Trophoblast cell (in vitro differentiated cells and primary cell): ENCODE data around the gene INVS. TPM values are rescaled to one million over a fixed set of nuclear protein-coding genes. Genes with fewer than 3 reads are reported as not detected.

Experiments used
- DNase-seq, 2 donors: peaks; one replicate each; pipeline ENCODE4 v3.0.0-alpha.2; 2016
- H2AFZ ChIP-seq: 2 replicates; pipeline ENCODE4 v1.6.1; 2013; ENCODE audit warnings: low read length, moderate library complexity, mild to moderate bottlenecking; ENCODE audit not compliant: insufficient read depth, poor library complexity
- H2AK5ac ChIP-seq: 2 replicates; pipeline ENCODE4 v1.6.1; 2013; ENCODE audit warnings: mild to moderate bottlenecking, low read length
- H2BK120ac ChIP-seq: 2 replicates; pipeline ENCODE4 v1.6.1; 2013; ENCODE audit warnings: low read length, mild to moderate bottlenecking, moderate library complexity; ENCODE audit not compliant: insufficient read depth, poor library complexity
- H2BK12ac ChIP-seq: 2 replicates; pipeline ENCODE4 v1.6.1; 2013; ENCODE audit warnings: mild to moderate bottlenecking, low read length, moderate library complexity
- H2BK5ac ChIP-seq: 2 replicates; pipeline ENCODE4 v1.6.1; 2013; ENCODE audit warnings: low read length, low read depth, moderate library complexity, mild to moderate bottlenecking; ENCODE audit not compliant: poor library complexity
- H3K14ac ChIP-seq: 2 replicates; pipeline ENCODE4 v1.6.1; 2013; ENCODE audit warnings: mild to moderate bottlenecking, low read length
- H3K18ac ChIP-seq: 2 replicates; pipeline ENCODE4 v1.6.1; 2013; ENCODE audit warnings: mild to moderate bottlenecking, low read length
- H3K23ac ChIP-seq: 2 replicates; pipeline ENCODE4 v1.6.1; 2013; ENCODE audit warnings: low read length
- H3K27ac ChIP-seq: 2 replicates; pipeline ENCODE4 v1.5.1; 2013; ENCODE audit warnings: low read depth, mild to moderate bottlenecking, inconsistent platforms, low read length, moderate library complexity
- H3K27me3 ChIP-seq: 2 replicates; pipeline ENCODE4 v1.6.1; 2013; ENCODE audit warnings: inconsistent platforms, mild to moderate bottlenecking, low read length, moderate library complexity; ENCODE audit not compliant: insufficient read depth
- H3K36me3 ChIP-seq, 2 experiments: 1 replicate in 1 of 2; 2 replicates in 1 of 2; pipeline ENCODE4 v1.6.1; 2013; ENCODE audit warnings: low read length in 2 of 2, mild to moderate bottlenecking in 2 of 2, moderate library complexity in 1 of 2; ENCODE audit not compliant: insufficient read depth in 2 of 2, control insufficient read depth in 1 of 2
- H3K4ac ChIP-seq: 2 replicates; pipeline ENCODE4 v1.6.1; 2013; ENCODE audit warnings: low read depth, mild to moderate bottlenecking, low read length, moderate library complexity
- H3K4me1 ChIP-seq, 2 experiments: 1 replicate in 1 of 2; 2 replicates in 1 of 2; pipeline ENCODE4 v1.6.1; 2013; ENCODE audit warnings: low read length in 2 of 2, mild to moderate bottlenecking in 2 of 2, moderate library complexity in 1 of 2; ENCODE audit not compliant: insufficient read depth in 2 of 2, control insufficient read depth in 1 of 2
- H3K4me2 ChIP-seq: 2 replicates; pipeline ENCODE4 v1.6.1; 2013; ENCODE audit warnings: inconsistent platforms, mild to moderate bottlenecking, low read length, moderate library complexity
- H3K4me3 ChIP-seq: 2 replicates; pipeline ENCODE4 v1.5.1; 2013; ENCODE audit warnings: mild to moderate bottlenecking, low read depth, low read length, inconsistent platforms
- H3K79me1 ChIP-seq: one replicate; pipeline ENCODE4 v1.6.1; 2013; ENCODE audit warnings: low read length
- H3K79me2 ChIP-seq: 2 replicates; pipeline ENCODE4 v1.6.1; 2013; ENCODE audit warnings: low read length, mild to moderate bottlenecking; ENCODE audit not compliant: control insufficient read depth, insufficient read depth, poor library complexity
- H3K9ac ChIP-seq: 2 replicates; pipeline ENCODE4 v1.6.1; 2013; ENCODE audit warnings: mild to moderate bottlenecking, low read length
- H3K9me3 ChIP-seq: 2 replicates; pipeline ENCODE4 v1.6.1; 2013; ENCODE audit warnings: low read depth, mild to moderate bottlenecking, control low read depth, inconsistent platforms, low read length; ENCODE audit not compliant: insufficient read depth
- H4K12ac ChIP-seq: 2 replicates; pipeline ENCODE4 v1.6.1; 2013; ENCODE audit warnings: low read depth, mild to moderate bottlenecking, low read length, moderate library complexity
- H4K8ac ChIP-seq: 2 replicates; pipeline ENCODE4 v1.6.1; 2013; ENCODE audit warnings: low read depth, mild to moderate bottlenecking, low read length, moderate library complexity
- H4K91ac ChIP-seq: one replicate; pipeline ENCODE4 v1.6.1; 2013; ENCODE audit warnings: low read depth, mild to moderate bottlenecking, low read length, moderate library complexity
- WGBS: extraction: QIAGEN DNeasy Blood & Tissue Kit; methylation state at CpG from one replicate; pipeline ENCODE4 v1.1.7; 2013; ENCODE audit warnings: missing lambda C conversion rate; ENCODE audit not compliant: insufficient read length, insufficient coverage; ENCODE audit errors: extremely low coverage; 5-methylcytosine and 5-hydroxymethylcytosine counted together
- polyA plus RNA-seq: library from polyadenylated mRNA; stranded (reverse); fragments of 200-250 nt; gene quantifications from 2 replicates; pipeline ENCODE4 v1.2.3, GENCODE V29; 2013

Gene INVS
- 6.6 and 7.3 TPM in 2 replicates for polyA plus RNA-seq

GRCh38 chr9:100098887-100099721 is at the start of gene INVS, which contains the start of gene ERP44:
Gene INVS (plus strand): TSS chr9:100099243. CDS start chr9:100104522, 5,279 bp downstream.
Gene ERP44 (minus strand): TSS chr9:100099000. CDS start chr9:100098840, 160 bp downstream.
- peak within 1 kb of the TSS; percentile 60 for H3K4me2 ChIP-seq
- H2AK5ac ChIP-seq: no peak within 1 kb of the TSS
- peak within 1 kb of the TSS; percentile 85 for H4K8ac ChIP-seq
- H2BK12ac ChIP-seq: no peak within 1 kb of the TSS
- peaks cover 9% of the 10 kb centered on the region for H3K79me1 ChIP-seq
- H2BK5ac ChIP-seq: peak within 1 kb of the TSS; percentile 41
- peak; percentile 99 for DNase-seq
- peak within 1 kb of the TSS; percentile 78 for H3K9ac ChIP-seq
- peaks cover 0 to 4% of the 10 kb centered on the region in 2 experiments for H3K36me3 ChIP-seq
- peaks cover 9% of the 10 kb centered on the region for H3K79me2 ChIP-seq
- H2AFZ ChIP-seq: peak within 1 kb of the TSS; percentile 75
- H2BK120ac ChIP-seq: peak within 1 kb of the TSS; percentile 49
- no peak within 1 kb of the TSS for H3K23ac ChIP-seq
- peak within 1 kb of the TSS; percentile 93 for H3K4me3 ChIP-seq
- no peaks in the 10 kb centered on the region for H3K4me1 ChIP-seq
- peak within 1 kb of the TSS; percentile 47 for H4K91ac ChIP-seq
- peak within 1 kb of the TSS; percentile 75 for H3K18ac ChIP-seq
- peak within 1 kb of the TSS; percentile 60 for H3K14ac ChIP-seq
- H3K4ac ChIP-seq: peak within 1 kb of the TSS; percentile 18
- no CpG with 5 or more reads among the region's 54 CpGs for WGBS
- peak within 1 kb of the TSS; percentile 24 for H3K27ac ChIP-seq
- peak within 1 kb of the TSS; percentile 81 for H4K12ac ChIP-seq
- no peaks in the 10 kb centered on the region for H3K9me3 ChIP-seq
- no peaks in the 10 kb centered on the region for H3K27me3 ChIP-seq

GRCh38 chr9:100049551-100049950 is 49.5 kb upstream of the INVS start:
- Histone ChIP-seq H3K9ac (no peak overlapping the region), H4K12ac (no peak overlapping the region), H3K14ac (no peak overlapping the region), H3K4ac (no peak overlapping the region), H2BK120ac (no peak overlapping the region), H3K79me2 (no peaks in the 10 kb centered on the region), H4K8ac (no peak overlapping the region), H3K4me1 (no peaks in the 10 kb centered on the region), H3K27me3 (no peaks in the 10 kb centered on the region), H2AFZ (no peak overlapping the region), H2AK5ac (no peak overlapping the region), H3K18ac (no peak overlapping the region), H3K4me2 (no peak overlapping the region), H4K91ac (no peak overlapping the region), H3K23ac (no peak overlapping the region), H2BK12ac (no peak overlapping the region), H2BK5ac (no peak overlapping the region), H3K36me3 (peaks cover 0 to 2% of the 10 kb centered on the region in 2 experiments), H3K27ac (no peak overlapping the region), H3K79me1 (no peaks in the 10 kb centered on the region), H3K4me3 (no peak overlapping the region), H3K9me3 (no peaks in the 10 kb centered on the region)
- DNase-seq: no peak
- no CpG with 5 or more reads among the region's 1 CpG for WGBS

DNA sequence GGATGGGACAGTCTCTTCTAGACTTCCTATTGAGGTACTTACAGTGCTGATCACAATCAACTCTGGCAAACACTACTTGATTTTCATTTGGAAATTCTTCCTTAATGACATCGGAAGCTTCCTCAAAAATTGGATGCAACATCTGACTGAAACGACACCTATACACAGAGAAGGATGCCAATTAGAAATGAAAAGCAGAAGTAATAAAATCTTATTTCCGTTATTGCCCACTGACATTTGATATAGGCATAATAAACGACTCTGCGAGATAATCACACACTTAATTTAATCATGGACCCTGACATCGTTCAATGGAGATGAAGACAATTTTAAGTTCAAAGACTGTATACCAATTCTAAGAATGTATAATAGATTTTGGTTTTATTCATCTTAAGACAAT is 46.7 kb upstream of the INVS start:
- Histone ChIP-seq H3K9ac (no peak overlapping the region), H2AK5ac (no peak overlapping the region), H3K36me3 (peaks cover 0 to 2% of the 10 kb centered on the region in 2 experiments), H4K12ac (no peak overlapping the region), H3K23ac (no peak overlapping the region), H3K18ac (no peak overlapping the region), H2BK120ac (no peak overlapping the region), H3K4me1 (no peaks in the 10 kb centered on the region), H3K4me3 (no peak overlapping the region), H3K14ac (no peak overlapping the region), H3K4me2 (no peak overlapping the region), H3K27ac (no peak overlapping the region), H3K27me3 (no peaks in the 10 kb centered on the region), H4K91ac (no peak overlapping the region), H4K8ac (no peak overlapping the region), H2BK5ac (no peak overlapping the region), H3K79me1 (no peaks in the 10 kb centered on the region), H2AFZ (no peak overlapping the region), H3K79me2 (no peaks in the 10 kb centered on the region), H3K9me3 (no peaks in the 10 kb centered on the region), H2BK12ac (no peak overlapping the region), H3K4ac (no peak overlapping the region)
- DNase-seq: no peak
- WGBS: no CpG with 5 or more reads among the region's 6 CpGs

- no peaks in the 10 kb centered on the region for H3K79me1 ChIP-seq
- H3K4me2 ChIP-seq: no peak overlapping the region
- H3K23ac ChIP-seq: no peak overlapping the region
- WGBS: no CpG with 5 or more reads among the region's 2 CpGs
- no peak overlapping the region for H3K18ac ChIP-seq
- no peak overlapping the region for H4K91ac ChIP-seq
- H3K9ac ChIP-seq: no peak overlapping the region
- no peak overlapping the region for H3K4ac ChIP-seq
- no peaks in the 10 kb centered on the region for H3K9me3 ChIP-seq
- no peak overlapping the region for H2BK120ac ChIP-seq
- no peak overlapping the region for H2AK5ac ChIP-seq
- no peak for DNase-seq
- no peak overlapping the region for H3K14ac ChIP-seq
- H3K27me3 ChIP-seq: no peaks in the 10 kb centered on the region
- H3K36me3 ChIP-seq: no peaks in the 10 kb centered on the region
- no peak overlapping the region for H4K12ac ChIP-seq
- no peak overlapping the region for H2BK12ac ChIP-seq
- H3K79me2 ChIP-seq: no peaks in the 10 kb centered on the region
- no peak overlapping the region for H2BK5ac ChIP-seq
- H3K4me1 ChIP-seq: no peaks in the 10 kb centered on the region
- H3K27ac ChIP-seq: no peak overlapping the region
- no peak overlapping the region for H3K4me3 ChIP-seq
- no peak overlapping the region for H2AFZ ChIP-seq
- no peak overlapping the region for H4K8ac ChIP-seq
Measured at GRCh38 chr9:100056561-100056960, 42.5 kb upstream of the INVS start.
